ENCODE data around the gene NKG7. TPM values are rescaled to one million over a fixed set of nuclear protein-coding genes. Genes with fewer than 3 reads are reported as not detected.
A peak's percentile ranks its signal among the peaks of the same experiment; 100 is the strongest.

Gene NKG7
- total and polyA plus RNA-seq, 2 experiments from 2014 or later, result not detected

GRCh38 chr19:51392701-51393100 lies 20.2 kb upstream of the NKG7 start (continued):
- no peak for TF ChIP-seq ZNF114 (CRISPR knock-in tag; IDR thresholded peaks at IDR 0.05)
- no peak for TF ChIP-seq CREB1 (CRISPR knock-in tag; IDR thresholded peaks at IDR 0.05; ENCODE audit: low read depth)
- TF ChIP-seq STAT1 (IDR thresholded peaks at IDR 0.05; ENCODE audit: unreplicated experiment), result no peak
- no peak for TF ChIP-seq REST (IDR thresholded peaks at IDR 0.05; ENCODE audit: unreplicated experiment)
- TF ChIP-seq POLR2AphosphoS5 (IDR thresholded peaks at IDR 0.05; ENCODE audit: low read depth), result no peak
- no peak for TF ChIP-seq NANOG (IDR thresholded peaks at IDR 0.05; ENCODE audit: borderline replicate concordance)

GRCh38 chr19:51391073-51391611 lies 18.7 kb upstream of the NKG7 start:
- Histone ChIP-seq H3K4me3 (peak overlapping the region; percentile 22), H3K36me3 (ENCODE audit: insufficient read depth) (no peaks in the 10 kb centered on the region), H3F3A (replicated peaks; ENCODE audit: low read depth) (0 out of 2 replicates have a peak, but pooled peaks cover 3% of the 10 kb centered on the region), H2AFZ (0 out of 2 replicates have a peak overlapping the region, but pooled peaks have one; percentile 66), H3K27me3 (ENCODE audit: insufficient read depth) (no peaks in the 10 kb centered on the region), H4K20me1 (replicated peaks; ENCODE audit: insufficient read depth) (no peaks in the 10 kb centered on the region), H3K27ac (ENCODE audit: low read depth) (no peak overlapping the region; the same call in 1 of the 2 replicates), H3K9me2 (ENCODE audit: insufficient read depth) (no peaks in the 10 kb centered on the region), H3K79me2 (replicated peaks; ENCODE audit: insufficient read depth) (peaks cover 9% of the 10 kb centered on the region; the same call in 1 of the 2 replicates), H3K4me1 (ENCODE audit: insufficient read depth) (0 out of 2 replicates have a peak, but pooled peaks cover 8% of the 10 kb centered on the region), H3K4me2 (peak overlapping the region; percentile 64)
- Mint-ChIP-seq H3K27ac (0 out of 2 replicates have a peak overlapping the region, but pooled peaks have one; percentile 56), H3K9me3 (no peaks in the 10 kb centered on the region; the same call in 1 of the 3 replicates), H3K4me1 (peaks cover 22% of the 10 kb centered on the region), H3K27me3 (ENCODE audit: insufficient read depth, low read depth, poor library complexity) (peaks cover 20% of the 10 kb centered on the region), H3K4me3 (no peak overlapping the region; the same call in 2 of the 3 replicates), H3K36me3 (ENCODE audit: low read depth) (peaks cover 2% of the 10 kb centered on the region; the same call in 2 of the 3 replicates)
- no peak for DNase-seq (ENCODE audit: low spot score)
- no peak for ATAC-seq
- TF ChIP-seq POLR2AphosphoS5 (IDR thresholded peaks at IDR 0.05; ENCODE audit: low read depth) (no peak), ZNF462 (CRISPR knock-in tag; IDR thresholded peaks at IDR 0.05) (no peak), ZNF114 (CRISPR knock-in tag; IDR thresholded peaks at IDR 0.05) (no peak), EZH2phosphoT487 (IDR thresholded peaks at IDR 0.05; ENCODE audit: unreplicated experiment) (no peak), CREB1 (CRISPR knock-in tag; IDR thresholded peaks at IDR 0.05; ENCODE audit: low read depth) (no peak), REST (IDR thresholded peaks at IDR 0.05; ENCODE audit: unreplicated experiment) (no peak)
